Loucy (cell line): Measurements from ENCODE around the gene PFKFB3.

Experiments used
- H2AFZ ChIP-seq: fragments of 200-600 bp; sonication (generic); 2 replicates; pipeline ENCODE4 v1.6.0; 2016; ENCODE audit warnings: antibody characterized with exemption, mild to moderate bottlenecking, low read length, moderate library complexity
- H3F3A ChIP-seq: fragments of 200-600 bp; 2 replicates; pipeline ENCODE4 v1.6.0; 2016; ENCODE audit warnings: antibody characterized with exemption, low read depth, mild to moderate bottlenecking
- H3K27me3 ChIP-seq: fragments of 200-600 bp; sonication (generic); 2 replicates; pipeline ENCODE4 v1.6.1; 2014; ENCODE audit warnings: low read length, mild to moderate bottlenecking; ENCODE audit not compliant: insufficient read depth, poor library complexity, severe bottlenecking
- H3K36me3 ChIP-seq: fragments of 200-600 bp; sonication (generic); 2 replicates; pipeline ENCODE4 v1.6.1; 2016; ENCODE audit warnings: low read length; ENCODE audit not compliant: insufficient read depth
- H3K4me1 ChIP-seq: fragments of 200-600 bp; sonication (generic); 2 replicates; pipeline ENCODE4 v1.5.1; 2014; ENCODE audit warnings: low read length, mild to moderate bottlenecking; ENCODE audit not compliant: insufficient read depth, poor library complexity, severe bottlenecking
- H3K4me2 ChIP-seq: fragments of 200-600 bp; sonication (generic); 2 replicates; pipeline ENCODE4 v1.6.0; 2014; ENCODE audit warnings: antibody characterized with exemption, low read length, low read depth, mild to moderate bottlenecking; ENCODE audit not compliant: poor library complexity, severe bottlenecking
- H3K4me3 ChIP-seq: fragments of 200-600 bp; sonication (generic); 2 replicates; pipeline ENCODE4 v1.5.1; 2014; ENCODE audit warnings: low read length, mild to moderate bottlenecking, mixed read lengths; ENCODE audit not compliant: poor library complexity, severe bottlenecking
- H3K79me2 ChIP-seq: fragments of 200-600 bp; sonication (generic); 2 replicates; pipeline ENCODE4 v1.6.1; 2014; ENCODE audit warnings: low read length; ENCODE audit not compliant: insufficient read depth
- H3K9ac ChIP-seq: fragments of 200-600 bp; sonication (generic); 2 replicates; pipeline ENCODE4 v1.6.0; 2014; ENCODE audit warnings: mild to moderate bottlenecking, low read depth, low read length, moderate library complexity; ENCODE audit not compliant: poor library complexity, severe bottlenecking
- H3K9me2 ChIP-seq: fragments of 200-600 bp; sonication (generic); replicated peaks from 2 replicates; pipeline ENCODE4 v1.6.1; 2016; ENCODE audit warnings: low read depth, low read length, mixed read lengths
- H3K9me3 ChIP-seq: fragments of 200-600 bp; sonication (generic); 2 replicates; pipeline ENCODE4 v1.6.1; 2014; ENCODE audit warnings: mild to moderate bottlenecking, antibody characterized with exemption, low read length, low read depth; ENCODE audit not compliant: insufficient read depth
- H4K20me1 ChIP-seq: fragments of 200-600 bp; sonication (generic); 2 replicates; pipeline ENCODE4 v1.6.0; 2014; ENCODE audit warnings: antibody characterized with exemption, low read length, mild to moderate bottlenecking; ENCODE audit not compliant: insufficient read depth, poor library complexity, severe bottlenecking
- CTCF ChIP-seq: fragments of 200-600 bp; sonication (generic); conservative IDR thresholded peaks from 2 replicates; pipeline ENCODE4 v1.5.1; 2014; ENCODE audit warnings: mild to moderate bottlenecking, antibody characterized with exemption, low read length
- EZH2phosphoT487 ChIP-seq: fragments of 200-600 bp; IDR thresholded peaks from 2 replicates; pipeline ENCODE4 v1.6.1; 2018; ENCODE audit warnings: antibody characterized with exemption, mild to moderate bottlenecking, moderate library complexity, borderline replicate concordance

The PFKFB3 gene

GRCh38 chr10:6272126-6272525 lies 69.4 kb downstream of the PFKFB3 start:
- Histone ChIP-seq H2AFZ (no peak overlapping the region), H4K20me1 (no peaks in the 10 kb centered on the region), H3F3A (no peaks in the 10 kb centered on the region), H3K4me1 (peaks cover 32% of the 10 kb centered on the region), H3K27me3 (no peaks in the 10 kb centered on the region), H3K9ac (no peak overlapping the region), H3K9me3 (no peaks in the 10 kb centered on the region), H3K79me2 (no peaks in the 10 kb centered on the region), H3K4me2 (no peak overlapping the region), H3K4me3 (no peak overlapping the region), H3K9me2 (no peaks in the 10 kb centered on the region), H3K36me3 (no peaks in the 10 kb centered on the region)
- TF ChIP-seq CTCF: no peak
- no peak for TF ChIP-seq EZH2phosphoT487

DNA sequence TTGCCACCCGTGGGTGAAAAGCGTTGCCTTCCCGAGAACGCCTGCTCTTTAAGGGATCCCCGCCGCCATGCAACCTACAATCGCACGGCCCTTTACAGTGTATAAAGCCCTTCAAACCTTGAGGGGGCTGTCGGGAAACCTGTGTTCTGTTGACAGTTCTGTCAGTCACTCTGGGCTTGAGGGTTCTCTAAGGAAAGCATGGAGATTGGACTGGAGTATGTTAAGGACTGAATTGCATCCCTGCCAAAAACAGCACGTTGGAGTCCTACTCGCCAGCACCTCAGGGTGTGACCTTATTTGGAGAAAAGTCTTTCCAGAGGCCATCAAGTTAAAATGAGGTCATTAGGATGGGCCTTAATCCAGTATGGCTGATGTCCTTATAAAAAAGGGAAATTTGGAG lies 70.6 kb downstream of the PFKFB3 start:
- no peak overlapping the region for H3K4me3 ChIP-seq
- no peaks in the 10 kb centered on the region for H3K36me3 ChIP-seq
- no peaks in the 10 kb centered on the region for H3K9me3 ChIP-seq
- no peak overlapping the region for H3K9ac ChIP-seq
- H2AFZ ChIP-seq: no peak overlapping the region
- no peak overlapping the region for H3K4me2 ChIP-seq
- no peaks in the 10 kb centered on the region for H3K27me3 ChIP-seq
- H3F3A ChIP-seq: no peaks in the 10 kb centered on the region
- no peaks in the 10 kb centered on the region for H4K20me1 ChIP-seq
- H3K9me2 ChIP-seq: no peaks in the 10 kb centered on the region
- H3K79me2 ChIP-seq: no peaks in the 10 kb centered on the region
- peaks cover 32% of the 10 kb centered on the region for H3K4me1 ChIP-seq
- TF ChIP-seq EZH2phosphoT487 (no peak), CTCF (no peak)

- Histone ChIP-seq H3F3A (no peaks in the 10 kb centered on the region), H3K27me3 (no peaks in the 10 kb centered on the region), H2AFZ (no peak overlapping the region), H3K36me3 (no peaks in the 10 kb centered on the region), H3K79me2 (no peaks in the 10 kb centered on the region), H3K4me3 (no peak overlapping the region), H3K9me3 (no peaks in the 10 kb centered on the region), H3K4me2 (no peak overlapping the region), H3K9me2 (no peaks in the 10 kb centered on the region), H3K9ac (no peak overlapping the region), H4K20me1 (no peaks in the 10 kb centered on the region), H3K4me1 (peaks cover 31% of the 10 kb centered on the region)
- TF ChIP-seq CTCF: no peak
- TF ChIP-seq EZH2phosphoT487: no peak
These were observed 71.3 kb downstream of the PFKFB3 start for GRCh38 chr10:6274040-6274439.
